HCT116 (cell line): Measurements from ENCODE around the gene SBNO2. TPM values are rescaled to one million over a fixed set of nuclear protein-coding genes. Genes with fewer than 3 reads are reported as not detected.

Experiments used
- ATAC-seq: fragments of 200-7000 bp; cut with Tn5 transposase; 2 replicates; pipeline ENCODE4 v1.9.1; 2020; ENCODE audit warnings: mild to moderate bottlenecking, moderate library complexity
- BruUV-seq: library from RNA; stranded (reverse); fragments of 400-500 nt; replicated peaks from 2 replicates; lab custom pipeline; 2021; lab: Mats Ljungman, UMichigan
- CTCF ChIA-PET: fragments of 300-600 bp; sonication (Branson Sonifier 250); formaldehyde crosslinking; loops from one replicate; lab custom pipeline; 2021; ENCODE audit warnings: antibody characterized with exemption; lab: Charles Lee
- POLR2A ChIA-PET: fragments of 300-600, 350-600 bp; sonication (Branson Sonifier 250); formaldehyde crosslinking; loops from one replicate; lab custom pipeline; 2021; ENCODE audit warnings: antibody characterized with exemption; lab: Charles Lee
- RAD21 ChIA-PET, 2 experiments: fragments of 300-600 bp; sonication (Branson Sonifier 250); formaldehyde crosslinking; loops; one replicate each; lab custom pipeline; 2023; ENCODE audit warnings: low total read pairs in 2 of 2; ENCODE audit not compliant: uncharacterized antibody in 2 of 2, unreplicated experiment in 2 of 2, low non-redundant PET in 1 of 2; lab: Charles Lee
- DNase-seq: peaks from one replicate; pipeline ENCODE4 v3.0.0-alpha.2; 2010; ENCODE audit warnings: low read depth, low spot score
- H2AFZ ChIP-seq: fragments of 200-600 bp; shearing (Covaris generic), sonication (generic); 2 replicates; pipeline ENCODE4 v1.6.1; 2017; ENCODE audit warnings: low read depth, mixed run types, mixed read lengths, antibody characterized with exemption, low read length; ENCODE audit not compliant: poor library complexity, severe bottlenecking
- H3K27ac ChIP-seq: 2 replicates; pipeline ENCODE4 v1.5.1; 2012; ENCODE audit warnings: low read depth, low read length
- H3K27me3 ChIP-seq: fragments of 200-600 bp; sonication (generic); 2 replicates; pipeline ENCODE4 v1.6.1; 2016; ENCODE audit warnings: mixed run types, low read length, mixed read lengths; ENCODE audit not compliant: insufficient read depth
- H3K36me3 ChIP-seq, 2 experiments: fragments of 200-500 bp in 1 of 2; fragments of 200-600 bp in 1 of 2; sonication (Bioruptor generic) in 1 of 2; sonication (generic) in 1 of 2; 2 replicates each; pipeline versions ENCODE4 v1.5.1 to v1.6.1; 2014 to 2016; ENCODE audit warnings: low read length in 2 of 2, inconsistent platforms in 1 of 2, mixed read lengths in 1 of 2, mixed run types in 1 of 2; ENCODE audit not compliant: insufficient read depth in 2 of 2, control insufficient read depth in 1 of 2
- H3K4me1 ChIP-seq, 2 experiments: fragments of 200-600 bp in 1 of 2; sonication (generic) in 1 of 2; 2 replicates each; pipeline versions ENCODE4 v1.5.1 to v1.6.1; 2012 to 2017; ENCODE audit warnings: low read length in 2 of 2, inconsistent platforms in 1 of 2, mild to moderate bottlenecking in 1 of 2, mixed read lengths in 1 of 2, mixed run types in 1 of 2, moderate library complexity in 1 of 2; ENCODE audit not compliant: insufficient read depth in 2 of 2, control insufficient read depth in 1 of 2
- H3K4me2 ChIP-seq: fragments of 200-600 bp; sonication (generic); 2 replicates; pipeline ENCODE4 v1.6.1; 2017; ENCODE audit warnings: mixed run types, low read length, mixed read lengths
- H3K4me3 ChIP-seq, 2 experiments: fragments of 200-600 bp in 1 of 2; sonication (generic) in 1 of 2; replicated peaks in 1 of 2; 2 replicates each; pipeline ENCODE4 v1.5.1; 2011 to 2016; ENCODE audit warnings: low read length in 2 of 2, control low read depth in 1 of 2, low read depth in 1 of 2, mild to moderate bottlenecking in 1 of 2, mixed read lengths in 1 of 2, mixed run types in 1 of 2
- H3K79me2 ChIP-seq: fragments of 200-600 bp; sonication (generic); 2 replicates; pipeline ENCODE4 v1.6.1; 2017; ENCODE audit warnings: mild to moderate bottlenecking, mixed run types, low read length, moderate library complexity, mixed read lengths; ENCODE audit not compliant: insufficient read depth
- H3K9ac ChIP-seq: fragments of 200-600 bp; sonication (generic); 2 replicates; pipeline ENCODE4 v1.6.1; 2016; ENCODE audit warnings: low read length, mixed read lengths
- H3K9me2 ChIP-seq: fragments of 200-600 bp; sonication (generic), shearing (Covaris generic); 2 replicates; pipeline ENCODE4 v1.6.1; 2017; ENCODE audit warnings: mixed run types, mild to moderate bottlenecking, moderate library complexity; ENCODE audit not compliant: insufficient read depth
- H3K9me3 ChIP-seq, 2 experiments: fragments of 200-500 bp in 1 of 2; fragments of 200-600 bp in 1 of 2; sonication (Bioruptor generic) in 1 of 2; sonication (generic) in 1 of 2; 2 replicates each; pipeline ENCODE4 v1.6.1; 2014 to 2017; ENCODE audit warnings: low read length in 2 of 2, mixed read lengths in 2 of 2, inconsistent platforms in 1 of 2, low read depth in 1 of 2, mild to moderate bottlenecking in 1 of 2, mixed run types in 1 of 2, moderate library complexity in 1 of 2; ENCODE audit not compliant: control insufficient read depth in 1 of 2, insufficient read depth in 1 of 2
- H4K20me1 ChIP-seq: fragments of 200-600 bp; sonication (generic), shearing (Covaris generic); 2 replicates; pipeline ENCODE4 v1.6.1; 2017; ENCODE audit warnings: mixed run types, mild to moderate bottlenecking, moderate library complexity; ENCODE audit not compliant: insufficient read depth
- CTCF ChIP-seq, 3 experiments: fragments of 200-600 bp in 1 of 3; sonication (generic) in 1 of 3; IDR thresholded peaks in 2 of 3; conservative IDR thresholded peaks in 1 of 3; 2 replicates each; pipeline ENCODE4 v1.5.1; 2012 to 2017; ENCODE audit warnings: low read depth in 2 of 3, low read length in 2 of 3, antibody characterized with exemption in 1 of 3, borderline replicate concordance in 1 of 3, control low read depth in 1 of 3, mild to moderate bottlenecking in 1 of 3, mixed read lengths in 1 of 3, mixed run types in 1 of 3, moderate library complexity in 1 of 3; ENCODE audit not compliant: insufficient read depth in 1 of 3
- ELF1 ChIP-seq: IDR thresholded peaks from 2 replicates; pipeline ENCODE4 v1.6.1; 2012; ENCODE audit warnings: low read depth, borderline replicate concordance
- FOSL1 ChIP-seq: IDR thresholded peaks from 2 replicates; pipeline ENCODE4 v1.6.1; 2012; ENCODE audit warnings: low read depth
- JUND ChIP-seq: IDR thresholded peaks from 2 replicates; pipeline ENCODE4 v1.6.1; 2012
- MAX ChIP-seq: IDR thresholded peaks from 2 replicates; pipeline ENCODE4 v1.6.1; 2012
- POLR2A ChIP-seq: IDR thresholded peaks from 2 replicates; pipeline ENCODE4 v1.7.0; 2011; ENCODE audit warnings: borderline replicate concordance; ENCODE audit not compliant: insufficient read depth, insufficient read length; ENCODE audit errors: extremely low read depth
- RAD21 ChIP-seq: IDR thresholded peaks from 2 replicates; pipeline ENCODE4 v1.6.1; 2012; ENCODE audit warnings: low read depth, mild to moderate bottlenecking
- REST ChIP-seq: IDR thresholded peaks from 2 replicates; pipeline ENCODE4 v1.6.1; 2012; ENCODE audit warnings: low read depth
- SRF ChIP-seq: IDR thresholded peaks from 2 replicates; pipeline ENCODE4 v1.6.1; 2012; ENCODE audit warnings: low read depth
- ZFX ChIP-seq: fragments of 450-650 bp; IDR thresholded peaks from 2 replicates; pipeline ENCODE4 v1.6.1; 2017
- intact Hi-C: fragments of 100-400 bp; cut with micrococcal nuclease; formaldehyde crosslinking; loops from 2 replicates; pipeline ENCODE4 v1.10.0; 2022
- total RNA-seq: library from RNA; stranded (reverse); gene quantifications from one replicate; pipeline ENCODE4 v1.2.1, GENCODE V29; 2021; ENCODE audit not compliant: unreplicated experiment

The SBNO2 gene
- total RNA-seq, 1 experiment from 2014 or later = 66.4 TPM

GRCh38 chr19:1206864-1207450 is 32.9 kb upstream of the SBNO2 start:
- Histone ChIP-seq H3K4me3 (peak overlapping the region; percentile 82), H2AFZ (no peak overlapping the region), H3K36me3 (peaks cover 0 to 22% of the 10 kb centered on the region in 2 experiments; a peak in 3 of 4 replicates), H3K9me2 (no peaks in the 10 kb centered on the region), H3K9me3 (no peaks in the 10 kb centered on the region), H3K4me2 (peak overlapping the region; percentile 89), H3K27me3 (no peaks in the 10 kb centered on the region), H3K79me2 (peaks cover 59% of the 10 kb centered on the region), H3K9ac (peak overlapping the region; percentile 85), H3K27ac (peak overlapping the region; percentile 94), H3K4me1 (peaks cover 38 to 54% of the 10 kb centered on the region in 2 experiments), H4K20me1 (no peaks in the 10 kb centered on the region)
- TSS peak; percentile 66 for BruUV-seq
- ChIA-PET CTCF (no interaction called here), POLR2A (no interaction called here), RAD21 (no interaction called here)
- no peak for DNase-seq
- TF ChIP-seq POLR2A = no peak
- TF ChIP-seq FOSL1 = no peak
- TF ChIP-seq ZFX = no peak
- TF ChIP-seq JUND = no peak
- TF ChIP-seq CTCF (IDR thresholded peaks at IDR 0.05 in 2 of 3, conservative IDR thresholded peaks at IDR 0.05 in 1 of 3; ENCODE audit: borderline replicate concordance in 1 of 3, insufficient read depth in 1 of 3, low read depth in 2 of 3, low read length in 2 of 3) = no peak
- TF ChIP-seq MAX = no peak
- TF ChIP-seq ELF1 = no peak
- TF ChIP-seq RAD21 = no peak
- no peak for TF ChIP-seq SRF
- TF ChIP-seq REST = no peak
- no peak for ATAC-seq
- intact Hi-C loops = no loop called here
